GM12891 (cell line): Measurements from ENCODE around the gene SERBP1.

ENCODE experiments used
- PAX5 ChIP-seq: IDR thresholded peaks from 2 replicates; pipeline ENCODE4 v1.6.1; 2011; ENCODE audit warnings: low read length, moderate library complexity, mild to moderate bottlenecking; ENCODE audit not compliant: insufficient read depth, severe bottlenecking
- POLR2A ChIP-seq: IDR thresholded peaks from 2 replicates; pipeline ENCODE4 v1.6.1; 2011; ENCODE audit warnings: low read depth, low read length, control low read depth
- POLR2AphosphoS5 ChIP-seq: IDR thresholded peaks from 2 replicates; pipeline ENCODE4 v1.6.1; 2011; ENCODE audit warnings: low read depth, low read length, control low read depth
- SPI1 ChIP-seq: IDR thresholded peaks from 2 replicates; pipeline ENCODE4 v1.6.1; 2011; ENCODE audit warnings: low read depth, low read length, control low read depth
- TAF1 ChIP-seq: IDR thresholded peaks from 2 replicates; pipeline ENCODE4 v1.6.1; 2011; ENCODE audit warnings: low read depth, low read length, control low read depth

GRCh38 chr1:67394548-67394947 lies 35.7 kb downstream of the SERBP1 start:
- TF ChIP-seq SPI1: no peak
- TF ChIP-seq POLR2AphosphoS5: no peak
- no peak for TF ChIP-seq POLR2A
- no peak for TF ChIP-seq TAF1
- TF ChIP-seq PAX5: no peak
